ELR (cell line): ENCODE results near the gene FUT6.
"Not testable (repeated sequence)": the region's sequence is repeated elsewhere in the genome, so short reads cannot be mapped to it uniquely, and the experiment has no call there.

Experiments
- DNase-seq: peaks from one replicate; pipeline ENCODE4 v3.0.0-alpha.2; 2015; ENCODE audit warnings: low read depth

The FUT6 gene, protein sequence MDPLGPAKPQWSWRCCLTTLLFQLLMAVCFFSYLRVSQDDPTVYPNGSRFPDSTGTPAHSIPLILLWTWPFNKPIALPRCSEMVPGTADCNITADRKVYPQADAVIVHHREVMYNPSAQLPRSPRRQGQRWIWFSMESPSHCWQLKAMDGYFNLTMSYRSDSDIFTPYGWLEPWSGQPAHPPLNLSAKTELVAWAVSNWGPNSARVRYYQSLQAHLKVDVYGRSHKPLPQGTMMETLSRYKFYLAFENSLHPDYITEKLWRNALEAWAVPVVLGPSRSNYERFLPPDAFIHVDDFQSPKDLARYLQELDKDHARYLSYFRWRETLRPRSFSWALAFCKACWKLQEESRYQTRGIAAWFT

DNA sequence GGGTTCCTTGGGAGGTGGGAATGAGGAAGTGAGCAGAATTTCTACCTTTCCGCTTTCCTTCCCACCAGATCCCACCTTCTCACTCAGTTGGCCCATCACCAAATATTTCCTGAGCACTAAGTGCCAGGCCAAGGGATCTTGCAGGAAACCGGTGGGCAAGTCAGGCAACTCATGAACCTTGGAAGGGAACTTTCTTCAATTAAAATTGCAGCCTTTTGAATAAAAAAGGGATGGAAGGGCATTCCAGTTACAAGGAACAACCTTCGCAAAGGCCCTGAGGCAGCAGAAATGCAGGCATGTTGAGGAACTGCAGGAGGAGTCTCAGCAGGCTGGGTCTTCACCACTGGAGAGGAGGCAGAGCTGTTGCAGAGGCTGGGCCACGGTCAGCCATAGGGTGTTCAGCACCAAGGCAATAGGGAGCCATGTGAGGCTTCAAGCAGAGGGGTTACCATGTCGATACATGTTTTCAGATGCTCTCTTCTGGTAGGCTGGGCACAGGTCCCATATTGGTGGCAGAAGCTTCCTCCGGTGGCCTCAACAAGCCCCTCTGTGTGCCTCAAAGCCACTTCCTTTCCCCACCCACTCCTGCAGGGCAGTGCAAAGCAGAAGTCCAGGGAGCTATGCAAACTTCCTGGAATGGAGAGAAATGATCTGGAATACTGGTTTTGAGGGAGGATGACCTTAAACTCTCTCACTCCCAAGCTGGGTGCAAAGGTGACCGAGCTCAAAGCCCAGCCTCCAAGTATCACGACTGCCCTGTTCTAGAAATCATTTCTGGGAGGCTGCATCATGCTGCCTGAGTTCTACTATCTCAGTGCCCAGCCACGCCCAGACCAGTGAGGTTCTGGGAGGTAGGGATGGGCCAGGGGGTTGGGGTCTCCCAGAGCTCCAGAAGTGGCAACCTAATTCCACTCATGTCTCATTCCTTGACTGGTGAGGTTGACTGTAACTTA, at the start of gene FUT6:
TSS of gene FUT6 (minus strand) at position 638 of the 953 bp plus-strand sequence. CDS start 7,135 bp downstream, outside the sequence.
- no peak for DNase-seq

DNA sequence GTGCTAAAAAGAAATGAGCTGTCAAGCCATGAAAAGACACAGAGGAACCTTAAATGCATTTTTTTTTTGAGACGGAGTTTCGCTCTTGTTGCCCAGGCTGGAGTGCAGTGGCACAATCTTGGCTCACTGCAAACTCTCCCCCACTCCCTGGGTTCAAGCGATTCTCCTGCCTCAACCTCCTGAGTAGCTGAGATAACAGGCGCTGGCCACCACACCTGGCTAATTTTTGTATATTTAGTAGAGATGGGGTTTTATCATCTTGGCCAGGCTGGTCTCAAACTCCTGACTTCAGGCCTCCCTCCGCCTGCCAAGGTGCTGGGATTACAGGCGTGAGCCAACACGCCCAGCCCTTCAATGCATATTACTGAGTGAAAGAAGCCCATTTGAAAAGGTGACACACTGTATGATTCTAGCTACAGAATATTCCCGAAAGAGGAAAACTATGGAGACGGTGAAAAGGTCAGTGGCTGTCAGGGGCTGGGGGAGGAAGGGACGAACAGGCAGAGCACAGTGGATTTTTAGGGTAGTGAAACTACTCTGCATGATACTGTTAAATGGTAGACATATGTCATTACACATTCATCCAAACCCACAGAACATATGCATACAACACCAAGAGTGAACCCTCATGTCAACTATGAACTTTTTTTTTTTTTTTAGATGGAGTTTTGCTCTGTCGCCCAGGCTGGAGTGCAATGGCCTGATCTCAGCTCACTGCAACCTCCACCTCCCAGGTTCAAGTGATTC, 44.7 kb upstream of the FUT6 start:
- not testable (repeated sequence) for DNase-seq

DNA sequence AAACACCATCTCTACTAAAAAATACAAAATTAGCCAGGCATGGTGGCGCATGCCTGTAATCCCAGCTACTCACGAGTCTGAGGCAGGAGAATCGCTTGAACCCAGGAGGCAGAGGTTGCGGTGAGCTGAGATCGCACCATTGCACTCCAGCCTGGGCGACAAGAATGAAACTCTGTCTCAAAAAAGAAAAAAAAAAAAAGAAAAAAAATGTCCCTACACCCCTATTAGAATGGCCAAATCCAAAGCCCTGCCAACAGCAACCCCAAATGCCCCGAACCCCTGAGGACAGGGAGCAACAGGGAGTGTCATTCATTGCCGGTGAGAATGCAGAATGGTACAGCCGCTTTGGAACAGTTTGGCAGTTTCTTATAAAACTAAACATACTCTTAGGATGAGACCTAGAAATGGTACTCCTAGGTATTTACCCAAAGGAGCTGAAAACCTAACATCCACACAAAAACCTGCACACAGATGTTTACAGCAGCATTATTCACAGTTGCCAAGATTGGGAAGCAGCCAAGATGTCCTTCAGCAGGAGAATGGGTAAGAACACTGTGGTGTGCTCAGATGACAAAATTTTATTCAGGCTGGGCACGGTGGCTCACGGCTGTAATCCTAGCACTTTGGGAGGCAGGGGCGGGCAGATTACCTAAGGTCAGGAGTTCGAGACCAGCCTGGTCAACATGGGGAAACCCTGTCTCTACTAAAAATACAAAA, 43.8 kb upstream of the FUT6 start:
- DNase-seq: not testable (repeated sequence)

DNA sequence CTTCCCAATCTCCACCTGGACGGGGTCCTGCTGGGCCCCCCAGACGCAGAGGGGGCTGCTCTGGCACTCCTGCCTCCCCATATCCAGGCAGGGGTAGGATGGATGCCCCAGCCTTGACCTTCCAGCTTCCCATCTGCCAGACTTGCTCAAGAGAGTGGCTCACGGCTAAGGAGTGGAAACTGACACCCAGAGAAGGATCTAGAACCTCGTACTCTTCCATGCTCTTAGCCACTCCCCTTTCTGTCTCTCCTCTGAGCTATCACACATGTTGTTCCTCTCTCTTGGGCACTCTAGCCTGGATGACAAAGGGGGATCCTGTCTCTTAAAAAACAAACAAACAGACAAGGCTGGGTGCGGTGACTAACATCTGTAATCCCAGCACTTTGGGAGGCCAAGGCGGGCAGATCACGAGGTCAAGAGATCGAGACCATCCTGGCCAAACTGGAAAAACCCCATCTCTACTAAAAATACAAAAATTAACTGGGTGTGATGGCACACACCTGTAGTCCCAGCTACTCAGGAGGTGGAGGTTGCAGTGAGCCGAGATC, 43.0 kb upstream of the FUT6 start:
- no peak for DNase-seq

DNA sequence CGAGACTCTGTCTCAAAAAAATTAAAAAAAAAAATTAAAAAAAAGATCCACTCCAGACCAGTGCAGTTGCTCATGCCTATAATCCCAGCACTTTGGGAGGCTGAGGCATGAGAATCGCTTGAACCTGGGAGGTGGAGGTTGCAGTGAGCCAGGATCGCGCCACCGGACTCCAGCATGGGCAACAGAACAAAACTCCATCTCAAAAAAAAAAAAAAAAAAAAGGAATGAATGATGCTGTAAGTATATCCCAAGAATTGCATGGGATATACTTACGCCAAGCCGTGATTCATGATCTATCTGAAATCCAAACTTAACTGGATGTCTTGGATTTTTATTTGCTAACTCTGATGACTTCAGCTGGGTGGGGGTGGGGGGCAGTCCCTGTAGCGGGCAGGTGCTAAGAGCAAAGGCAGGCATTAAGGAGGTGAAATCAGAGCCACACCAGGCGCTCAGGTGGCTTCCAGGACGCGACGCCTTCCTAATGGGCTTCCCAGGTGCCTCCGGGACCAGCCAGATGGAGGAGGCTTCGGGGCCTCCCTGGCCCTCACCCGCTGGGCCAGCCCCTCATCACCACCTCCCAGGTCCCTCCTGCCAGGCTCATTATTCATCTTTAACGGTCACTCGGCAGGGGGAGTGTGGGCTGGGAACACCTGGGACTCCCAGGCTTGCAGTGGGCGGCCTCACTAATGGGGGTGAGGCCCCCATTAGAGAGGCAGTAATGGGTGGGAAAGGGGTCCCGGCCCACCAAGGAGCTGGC, 42.2 kb upstream of the FUT6 start:
- DNase-seq: no peak

DNA sequence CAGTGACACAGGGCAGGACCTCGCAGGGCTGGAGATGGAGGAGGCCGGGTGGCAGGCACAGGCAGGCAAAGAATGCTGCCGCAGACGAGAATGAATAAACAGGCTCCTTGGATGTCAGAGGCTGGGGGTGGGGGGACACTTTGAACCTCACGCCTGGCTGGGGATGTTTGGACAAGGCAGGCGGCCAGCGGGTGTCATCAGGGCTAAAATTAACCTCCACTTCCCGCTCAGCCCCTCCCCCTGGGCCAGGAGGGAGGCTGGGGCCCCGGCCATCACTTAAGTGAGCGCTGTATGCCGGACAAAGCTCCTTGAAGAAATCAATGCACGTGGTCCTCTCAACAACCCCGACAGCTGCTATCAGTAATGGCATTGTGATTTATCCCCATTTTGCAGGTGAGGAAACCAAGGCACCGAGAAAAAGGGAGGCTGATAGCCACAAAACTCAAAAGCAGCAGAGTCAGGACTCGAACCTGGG, 41.1 kb upstream of the FUT6 start:
- DNase-seq: no peak

DNA sequence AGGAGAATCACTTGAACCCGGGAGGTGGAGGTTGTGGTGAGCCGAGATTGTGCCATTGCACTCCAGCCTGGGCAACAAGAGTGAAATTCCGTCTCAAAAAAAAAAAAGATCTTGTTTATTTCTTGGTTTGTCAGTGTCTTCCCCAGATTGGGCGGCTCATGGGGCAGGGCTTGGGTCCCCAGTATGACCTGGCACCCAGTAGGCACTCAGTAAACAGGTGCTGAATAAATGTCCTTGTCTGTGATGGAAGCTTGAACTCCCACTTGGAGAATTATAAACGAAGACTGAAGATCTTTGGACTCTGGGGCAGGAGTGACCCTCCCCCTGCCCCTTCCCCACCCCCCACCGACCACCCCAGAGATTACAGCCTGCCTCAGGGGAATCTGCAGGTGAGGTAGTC, 40.7 kb upstream of the FUT6 start:
- DNase-seq: no peak

DNA sequence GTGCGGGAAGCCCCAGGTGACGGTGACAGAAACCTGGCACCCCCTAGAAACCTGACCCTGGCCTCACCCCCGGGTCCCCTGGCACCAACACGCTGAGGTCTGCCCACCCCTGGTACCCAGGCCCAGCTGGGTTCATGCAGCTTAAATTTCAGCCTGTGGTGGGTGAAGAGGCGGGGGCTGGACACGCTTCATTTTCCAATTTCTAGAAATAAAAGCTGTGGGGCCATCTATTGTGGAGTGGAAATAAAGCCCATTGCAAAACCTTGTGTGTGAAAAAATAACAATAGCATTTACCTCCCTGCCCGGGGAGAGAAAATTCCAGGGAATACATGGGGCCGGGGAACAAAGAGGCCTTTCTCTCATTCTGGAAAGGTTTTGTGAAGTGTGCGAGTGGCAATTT, 38.4 kb upstream of the FUT6 start:
- no peak for DNase-seq

DNA sequence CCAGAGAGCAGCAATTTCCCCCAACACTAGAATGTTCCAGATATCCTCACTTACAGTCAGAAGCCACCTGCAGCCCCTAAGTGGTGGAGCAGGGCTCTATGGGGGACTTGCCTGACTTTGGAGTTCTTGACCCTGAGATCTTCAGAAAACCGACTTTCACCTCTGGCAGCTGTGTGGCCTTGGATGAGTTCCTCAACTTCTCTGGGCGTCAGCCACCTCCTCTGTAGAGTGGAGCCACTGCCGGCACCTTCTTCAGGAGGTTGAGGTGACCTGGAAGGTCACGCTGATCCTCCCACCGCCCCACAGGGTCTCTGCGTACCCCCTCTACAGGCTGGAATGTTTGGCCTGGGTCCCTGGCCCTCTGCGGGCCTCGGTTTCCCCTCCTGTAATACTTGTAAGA, 37.9 kb upstream of the FUT6 start:
- no peak for DNase-seq

DNA sequence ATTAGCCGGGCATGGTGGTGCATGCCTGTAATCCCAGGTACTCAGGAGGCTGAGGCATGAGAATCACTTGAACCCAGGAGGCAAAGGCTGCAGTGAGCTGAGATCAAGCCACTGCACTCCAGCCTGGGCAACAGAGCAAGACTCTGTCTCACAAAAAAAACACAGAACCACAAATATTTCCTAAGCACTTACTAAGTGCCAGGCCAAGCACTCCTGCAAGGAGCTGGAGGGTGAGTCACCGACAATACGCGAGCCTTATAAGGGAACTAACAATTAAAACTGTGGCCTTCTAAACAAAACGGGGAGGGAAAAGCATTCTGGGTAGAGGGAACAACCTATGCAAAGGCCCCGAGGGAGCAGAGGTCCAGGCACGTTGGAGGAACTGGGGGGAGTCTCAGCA, 35.0 kb upstream of the FUT6 start:
- peak; percentile 70 for DNase-seq

DNA sequence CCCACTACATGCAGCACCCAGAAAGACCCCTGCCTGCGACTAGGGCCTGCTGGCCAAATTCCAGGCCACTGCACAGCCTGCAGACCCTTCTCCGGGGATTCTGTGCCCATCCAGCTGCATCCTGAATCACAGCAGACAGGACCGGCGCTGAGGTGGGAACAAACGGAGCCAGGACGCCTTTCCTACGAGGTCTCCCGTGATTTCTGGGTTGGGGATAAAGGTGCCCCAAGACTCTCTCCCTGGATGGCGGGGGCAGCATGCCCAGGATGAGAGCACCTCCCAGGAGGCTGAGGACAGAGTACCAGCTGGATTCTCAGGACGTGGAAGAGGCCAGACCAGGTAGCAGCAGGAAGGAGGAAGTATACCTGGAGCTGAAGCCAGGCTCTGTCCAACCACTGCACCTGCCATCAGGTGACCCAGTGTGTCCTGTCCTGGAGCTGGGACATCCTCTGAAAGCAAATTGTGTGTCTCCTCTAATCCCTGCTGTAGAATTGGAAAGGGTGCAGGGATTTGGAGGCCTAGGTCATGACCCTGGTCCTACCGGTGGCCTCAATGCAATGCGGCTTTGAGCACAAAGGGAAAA, 34.2 kb upstream of the FUT6 start:
- DNase-seq: no peak

DNA sequence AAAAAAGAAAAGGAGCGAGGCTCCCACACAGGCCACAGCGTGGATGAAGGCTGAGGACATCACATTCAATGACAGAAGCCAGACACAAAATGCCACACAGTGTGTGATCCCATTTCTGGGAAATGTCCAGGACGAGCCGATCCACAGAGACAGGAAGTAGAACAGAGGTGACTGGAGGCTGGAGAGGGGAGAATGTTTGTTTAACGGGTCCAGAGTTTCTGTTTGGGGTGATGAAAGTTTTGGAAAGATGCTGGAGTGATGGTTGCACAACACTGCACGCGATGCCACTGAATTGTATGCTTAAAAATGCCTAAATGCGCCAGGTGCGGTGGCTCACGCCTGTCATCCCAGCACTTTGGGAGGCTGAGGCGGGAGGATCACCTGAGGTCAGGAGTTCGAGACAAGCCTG, 31.5 kb upstream of the FUT6 start:
- DNase-seq: no peak

DNA sequence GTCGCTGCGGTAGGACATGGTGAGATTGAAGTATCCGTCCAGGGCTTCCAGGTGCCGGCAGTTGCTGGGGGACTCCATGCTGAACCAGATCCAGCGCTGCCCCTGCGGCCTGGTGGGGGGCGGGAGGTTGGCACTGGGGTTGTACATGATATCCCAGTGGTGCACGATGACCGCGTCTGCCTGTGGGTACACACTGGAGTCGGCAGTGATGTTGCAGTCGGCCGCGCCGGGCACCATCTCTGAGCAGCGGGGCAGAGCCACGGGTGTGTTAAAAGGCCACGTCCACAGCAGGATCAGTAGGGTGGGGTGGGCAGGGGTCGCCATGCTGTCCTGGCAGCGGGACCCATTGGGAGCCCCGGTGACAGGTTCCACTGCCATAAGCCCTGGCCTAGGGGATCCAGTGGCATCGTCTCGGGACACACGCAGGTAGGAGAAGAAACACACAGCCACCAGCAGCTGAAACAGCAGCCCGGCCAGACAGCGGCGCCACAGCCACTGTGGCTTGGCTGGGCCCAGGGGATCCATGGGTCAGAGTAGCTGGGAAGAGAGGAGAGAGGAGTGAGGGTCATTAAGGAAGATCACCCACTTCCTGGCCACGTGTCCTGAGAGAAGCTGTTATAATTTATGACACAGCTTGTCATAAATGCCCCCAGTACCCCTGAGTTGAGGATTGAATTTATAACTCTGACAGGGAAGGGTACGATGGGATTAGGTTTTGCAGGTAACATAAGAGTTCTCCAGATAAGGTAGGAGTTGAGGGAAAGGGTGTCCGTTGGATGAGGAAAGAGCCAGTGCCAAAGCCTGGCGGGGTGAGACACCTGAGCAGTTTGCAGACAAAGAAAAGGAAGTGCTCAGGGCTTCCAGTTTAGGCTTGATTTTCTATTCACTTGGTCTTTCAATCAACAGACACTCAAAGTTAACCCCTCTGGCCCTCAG, 28.0 kb upstream of the FUT6 start:
- no peak for DNase-seq

DNA sequence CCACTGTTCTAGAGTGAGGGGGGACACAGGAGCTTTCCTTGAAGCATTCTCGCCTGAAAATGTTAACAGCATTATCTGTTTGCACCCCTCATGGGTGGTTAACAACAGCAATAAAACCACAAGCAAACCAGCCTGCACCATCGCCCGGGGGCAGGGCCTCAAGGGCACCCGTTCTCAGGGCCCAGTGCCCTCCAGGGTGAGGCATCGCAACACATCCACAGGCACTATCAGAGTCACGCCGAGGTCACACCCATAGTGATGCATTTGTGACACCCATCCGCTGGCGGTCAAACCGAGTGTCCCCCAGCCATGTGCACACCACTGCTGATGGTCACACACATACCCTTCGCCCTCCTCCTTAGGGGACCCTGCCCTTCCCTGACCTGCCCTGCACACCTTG, 26.3 kb upstream of the FUT6 start:
- DNase-seq: no peak

DNA sequence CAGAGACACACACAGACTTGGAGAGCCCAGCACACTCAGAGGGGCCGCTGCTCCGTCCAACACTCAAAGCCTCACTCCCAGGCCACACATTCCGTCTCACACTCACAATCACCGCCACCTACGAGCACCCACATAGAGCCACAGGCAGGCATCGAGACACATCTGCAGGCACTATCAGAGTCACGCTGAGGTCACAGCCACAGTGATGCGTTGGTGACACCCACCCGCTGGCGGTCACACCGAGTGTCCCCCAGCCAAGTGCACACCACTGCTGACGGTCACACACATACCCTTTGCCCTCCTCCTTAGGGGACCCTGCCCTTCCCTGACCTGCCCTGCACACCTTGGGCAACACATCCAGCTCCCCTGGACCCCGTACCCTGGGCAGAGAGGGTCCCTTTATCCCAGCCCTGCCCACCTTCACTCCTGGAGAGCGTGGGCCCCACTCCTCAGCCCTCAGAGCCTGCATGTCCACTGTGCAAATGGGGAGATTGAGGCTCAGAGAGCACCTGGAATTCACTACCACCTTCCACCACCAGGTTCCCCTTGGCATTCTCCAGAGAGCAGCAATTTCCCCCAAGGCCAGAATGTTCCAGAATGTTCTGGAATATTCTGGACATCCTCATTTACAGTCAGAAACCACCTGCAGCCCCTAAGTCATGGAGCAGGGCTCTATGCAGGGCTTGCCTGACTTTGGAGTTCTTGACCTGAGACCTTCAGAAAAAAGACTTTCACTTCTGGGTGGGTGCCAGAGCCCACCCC, 25.4 kb upstream of the FUT6 start:
- no peak for DNase-seq

DNA sequence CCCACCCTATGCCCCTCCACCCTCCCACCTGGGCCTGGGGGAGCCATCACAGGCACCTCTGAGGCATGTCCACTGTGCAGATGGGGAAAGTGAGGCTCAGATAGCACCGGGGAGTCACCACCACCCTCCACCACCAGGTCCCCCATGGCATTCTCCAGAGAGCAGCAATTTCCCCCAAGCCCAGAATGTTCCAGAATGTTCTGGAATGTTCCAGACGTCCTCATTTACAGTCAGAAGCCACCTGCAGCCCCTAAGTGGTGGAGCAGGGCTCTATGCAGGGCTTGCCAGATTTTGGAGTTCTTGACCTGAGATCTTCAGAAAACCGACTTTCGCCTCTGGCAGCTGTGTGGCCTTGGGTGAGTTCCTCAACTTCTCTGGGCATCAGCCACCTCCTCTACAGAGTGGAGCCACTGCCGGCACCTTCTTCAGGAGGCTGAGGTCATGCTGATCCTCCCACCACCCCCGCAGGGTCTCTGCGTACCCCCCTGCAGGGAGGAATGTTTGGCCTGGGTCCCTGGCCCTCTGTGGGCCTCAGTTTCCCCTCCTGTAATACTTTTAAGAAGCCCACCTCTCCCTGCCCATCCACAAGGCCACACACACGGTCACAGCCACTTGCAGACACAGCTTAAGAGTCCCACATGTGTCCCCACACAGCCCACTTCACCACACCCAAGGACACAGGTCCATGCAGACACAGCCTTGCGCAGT, 24.7 kb upstream of the FUT6 start:
- no peak for DNase-seq

DNA sequence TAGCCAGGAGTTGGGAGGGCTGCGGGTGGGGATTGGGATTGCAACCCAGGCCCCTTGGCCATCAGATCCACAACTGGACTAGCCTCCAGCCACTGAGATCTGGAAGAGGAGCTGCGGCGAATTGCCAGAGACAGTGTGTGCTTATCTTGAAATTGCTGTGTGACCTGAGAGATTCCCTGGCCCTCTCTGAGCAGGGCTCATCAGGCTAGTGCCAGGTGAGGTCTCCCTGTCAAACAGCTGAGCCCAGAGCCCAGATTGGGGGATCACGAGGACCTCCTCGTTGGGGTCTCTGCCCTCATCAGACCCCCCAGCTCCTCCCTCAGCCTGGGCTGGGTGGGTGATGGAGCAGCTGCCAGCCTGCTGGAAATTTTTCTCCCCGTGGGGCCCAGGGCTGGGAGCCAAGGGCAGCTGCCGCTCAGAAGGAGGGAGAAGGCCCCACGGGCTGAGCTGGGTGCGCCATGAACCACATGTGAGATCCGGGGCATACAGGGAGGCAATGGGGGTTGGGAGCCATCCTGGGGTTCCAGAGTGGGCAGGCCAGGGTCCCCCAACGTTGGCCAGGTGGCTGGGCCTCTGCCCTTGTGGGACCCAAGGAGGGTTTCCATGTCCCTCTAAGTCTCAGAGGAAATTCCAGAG, 23.6 kb upstream of the FUT6 start:
- DNase-seq: no peak
